Mesothelial cell of epicardium (in vitro differentiated cells): ENCODE measurements around the gene RNF144B. TPM values are rescaled to one million over a fixed set of nuclear protein-coding genes. Genes with fewer than 3 reads are reported as not detected.

ENCODE experiments used
- DNase-seq, 2 experiments: peaks; one replicate each; pipeline ENCODE4 v3.0.0; 2021; ENCODE audit warnings: low spot score in 2 of 2; ENCODE audit not compliant: unreplicated experiment in 2 of 2
- H3K27ac Mint-ChIP-seq: 2 replicates; pipeline ENCODE4 v1.8.0; 2021; ENCODE audit warnings: mixed read lengths
- H3K27me3 Mint-ChIP-seq: 2 replicates; pipeline ENCODE4 v1.8.0; 2021; ENCODE audit warnings: low read depth, mixed read lengths
- H3K36me3 Mint-ChIP-seq: 2 replicates; pipeline ENCODE4 v1.8.0; 2021; ENCODE audit warnings: mixed read lengths
- H3K4me1 Mint-ChIP-seq: 2 replicates; pipeline ENCODE4 v1.8.0; 2021; ENCODE audit warnings: mixed read lengths
- H3K4me3 Mint-ChIP-seq: 2 replicates; pipeline ENCODE4 v1.8.0; 2021; ENCODE audit warnings: mild to moderate bottlenecking, moderate library complexity, mixed read lengths
- H3K9me3 Mint-ChIP-seq: 2 replicates; pipeline ENCODE4 v1.8.0; 2021; ENCODE audit warnings: mixed read lengths
- total RNA-seq: library from RNA; stranded (reverse); gene quantifications from 3 replicates; pipeline ENCODE4 v1.2.1, GENCODE V29; 2021
- TF ChIP-seq, protein P1 (sequence below): fragments of 200-600 bp; sonication (generic); IDR thresholded peaks from one replicate; pipeline ENCODE4 v1.5.0; 2021; ENCODE audit warnings: antibody characterized with exemption; ENCODE audit not compliant: unreplicated experiment

The RNF144B gene
- total RNA-seq, 1 donor from 2014 or later: 5.1 TPM

DNA sequence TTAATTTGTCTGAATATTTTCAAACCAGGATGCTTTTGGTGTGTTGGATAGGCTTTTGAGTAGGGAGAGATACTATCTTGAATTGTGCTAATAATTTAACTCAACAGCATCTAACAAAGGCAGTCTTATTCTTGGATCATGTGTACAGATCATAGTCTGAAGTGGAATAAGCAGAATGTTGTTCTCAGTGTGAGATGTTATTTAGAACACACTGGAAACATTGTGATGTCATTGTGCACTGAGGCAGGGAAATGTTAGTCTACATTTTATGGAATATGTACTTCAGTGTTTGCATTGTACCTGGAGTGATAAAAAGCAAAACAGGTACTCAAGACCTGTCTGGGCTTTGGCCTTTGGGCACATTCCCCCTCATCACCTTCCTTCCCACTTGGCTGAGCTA is 35.0 kb downstream of the RNF144B start:
- H3K4me1 Mint-ChIP-seq: no peaks in the 10 kb centered on the region
- no peaks in the 10 kb centered on the region for H3K36me3 Mint-ChIP-seq
- no peak for DNase-seq
- H3K27ac Mint-ChIP-seq: no peak overlapping the region
- H3K27me3 Mint-ChIP-seq: peaks cover 2% of the 10 kb centered on the region
- TF ChIP-seq, protein P1, sequence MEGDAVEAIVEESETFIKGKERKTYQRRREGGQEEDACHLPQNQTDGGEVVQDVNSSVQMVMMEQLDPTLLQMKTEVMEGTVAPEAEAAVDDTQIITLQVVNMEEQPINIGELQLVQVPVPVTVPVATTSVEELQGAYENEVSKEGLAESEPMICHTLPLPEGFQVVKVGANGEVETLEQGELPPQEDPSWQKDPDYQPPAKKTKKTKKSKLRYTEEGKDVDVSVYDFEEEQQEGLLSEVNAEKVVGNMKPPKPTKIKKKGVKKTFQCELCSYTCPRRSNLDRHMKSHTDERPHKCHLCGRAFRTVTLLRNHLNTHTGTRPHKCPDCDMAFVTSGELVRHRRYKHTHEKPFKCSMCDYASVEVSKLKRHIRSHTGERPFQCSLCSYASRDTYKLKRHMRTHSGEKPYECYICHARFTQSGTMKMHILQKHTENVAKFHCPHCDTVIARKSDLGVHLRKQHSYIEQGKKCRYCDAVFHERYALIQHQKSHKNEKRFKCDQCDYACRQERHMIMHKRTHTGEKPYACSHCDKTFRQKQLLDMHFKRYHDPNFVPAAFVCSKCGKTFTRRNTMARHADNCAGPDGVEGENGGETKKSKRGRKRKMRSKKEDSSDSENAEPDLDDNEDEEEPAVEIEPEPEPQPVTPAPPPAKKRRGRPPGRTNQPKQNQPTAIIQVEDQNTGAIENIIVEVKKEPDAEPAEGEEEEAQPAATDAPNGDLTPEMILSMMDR: no peak
- H3K9me3 Mint-ChIP-seq: peaks cover 8% of the 10 kb centered on the region
- no peak overlapping the region for H3K4me3 Mint-ChIP-seq

DNA sequence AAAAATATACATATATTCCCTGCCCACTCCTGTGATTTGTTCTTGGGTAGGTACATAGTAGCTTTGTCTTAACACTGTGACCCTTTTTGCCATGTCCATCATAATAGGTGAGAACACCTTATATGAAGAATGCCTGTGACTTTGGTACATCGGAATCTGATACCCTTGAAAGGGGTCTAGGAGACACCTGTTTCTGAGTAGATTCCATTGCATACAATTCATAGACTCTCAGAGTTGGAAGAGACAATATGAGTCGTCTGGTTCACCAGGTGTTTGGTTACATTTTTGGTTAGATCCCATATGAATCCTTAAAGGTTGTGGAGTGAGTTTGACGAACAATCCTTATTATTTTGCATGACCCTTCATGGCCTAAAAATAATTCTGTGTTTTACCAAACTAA is 36.3 kb downstream of the RNF144B start:
- TF ChIP-seq, protein P1: no peak
- Mint-ChIP-seq H3K27ac (no peak overlapping the region), H3K27me3 (peaks cover 2% of the 10 kb centered on the region), H3K9me3 (peaks cover under 1% of the 10 kb centered on the region), H3K36me3 (no peaks in the 10 kb centered on the region), H3K4me1 (no peaks in the 10 kb centered on the region), H3K4me3 (no peak overlapping the region)
- no peak for DNase-seq

DNA sequence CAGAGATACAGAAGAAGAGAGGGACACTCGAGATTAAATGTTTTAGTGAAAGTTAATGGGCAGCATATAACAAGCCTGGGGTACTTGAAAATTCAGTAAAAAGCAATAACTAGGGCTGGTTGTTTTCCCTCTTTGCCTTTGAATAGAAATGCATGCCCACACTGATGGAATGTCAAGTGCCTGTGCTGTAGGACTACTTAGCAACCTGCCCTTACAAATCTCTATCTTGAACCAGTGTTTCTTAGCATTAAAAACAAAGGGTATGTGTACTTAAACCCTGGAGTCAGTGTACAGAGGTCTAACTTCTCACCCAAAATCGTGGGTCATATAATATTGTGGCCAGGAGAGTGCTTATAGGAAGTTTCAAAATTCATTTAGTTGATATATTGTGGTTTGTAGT is 37.1 kb downstream of the RNF144B start:
- TF ChIP-seq, protein P1: no peak
- Mint-ChIP-seq H3K9me3 (no peaks in the 10 kb centered on the region), H3K4me3 (no peak overlapping the region), H3K27ac (no peak overlapping the region), H3K36me3 (no peaks in the 10 kb centered on the region), H3K27me3 (peaks cover 2% of the 10 kb centered on the region), H3K4me1 (no peaks in the 10 kb centered on the region)
- DNase-seq: no peak

DNA sequence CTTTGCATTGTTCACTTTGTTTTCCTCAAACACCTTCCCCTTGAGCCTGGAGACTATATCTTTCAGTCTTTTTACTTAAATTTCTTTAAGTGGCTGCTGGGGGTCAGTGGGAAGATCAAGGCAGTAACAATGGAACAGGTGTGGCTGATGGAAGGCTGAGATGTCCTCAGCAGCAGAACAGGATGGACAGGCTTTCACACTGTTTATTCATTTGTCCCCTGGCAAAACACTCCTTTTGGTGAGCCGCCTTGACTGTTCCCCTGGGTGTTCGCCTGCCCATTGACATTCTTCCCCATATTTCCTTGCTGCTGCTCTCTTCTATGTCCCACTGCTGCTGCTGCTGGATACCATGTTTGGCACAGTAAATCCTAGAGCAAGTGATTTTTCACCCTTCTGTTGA is 38.1 kb downstream of the RNF144B start:
- Mint-ChIP-seq H3K27me3 (no peaks in the 10 kb centered on the region), H3K27ac (no peak overlapping the region), H3K36me3 (no peaks in the 10 kb centered on the region), H3K4me1 (no peaks in the 10 kb centered on the region), H3K9me3 (no peaks in the 10 kb centered on the region), H3K4me3 (no peak overlapping the region)
- TF ChIP-seq, protein P1: no peak
- no peak for DNase-seq

DNA sequence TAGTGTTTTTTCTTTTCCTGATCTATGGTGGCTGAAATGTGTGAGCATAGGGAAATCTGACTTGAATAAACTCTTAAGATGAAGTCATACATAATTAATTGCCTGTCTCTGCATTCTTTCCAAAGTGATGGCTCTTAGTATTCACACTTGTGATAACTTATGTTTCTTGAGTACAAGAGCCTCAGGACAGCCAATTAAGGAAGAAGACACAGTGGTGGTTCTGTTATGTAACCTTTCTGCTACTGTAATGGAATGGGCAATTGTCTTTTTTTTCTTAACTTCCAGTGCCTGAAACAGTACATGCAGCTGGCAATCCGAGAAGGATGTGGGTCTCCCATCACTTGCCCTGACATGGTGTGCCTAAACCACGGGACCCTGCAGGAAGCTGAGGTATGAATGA is 40.1 kb downstream of the RNF144B start:
- H3K4me3 Mint-ChIP-seq: no peak overlapping the region
- DNase-seq: no peak
- peaks cover 11% of the 10 kb centered on the region for H3K4me1 Mint-ChIP-seq
- no peak overlapping the region for H3K27ac Mint-ChIP-seq
- TF ChIP-seq, protein P1: no peak
- H3K36me3 Mint-ChIP-seq: no peaks in the 10 kb centered on the region
- no peaks in the 10 kb centered on the region for H3K9me3 Mint-ChIP-seq
- H3K27me3 Mint-ChIP-seq: no peaks in the 10 kb centered on the region

DNA sequence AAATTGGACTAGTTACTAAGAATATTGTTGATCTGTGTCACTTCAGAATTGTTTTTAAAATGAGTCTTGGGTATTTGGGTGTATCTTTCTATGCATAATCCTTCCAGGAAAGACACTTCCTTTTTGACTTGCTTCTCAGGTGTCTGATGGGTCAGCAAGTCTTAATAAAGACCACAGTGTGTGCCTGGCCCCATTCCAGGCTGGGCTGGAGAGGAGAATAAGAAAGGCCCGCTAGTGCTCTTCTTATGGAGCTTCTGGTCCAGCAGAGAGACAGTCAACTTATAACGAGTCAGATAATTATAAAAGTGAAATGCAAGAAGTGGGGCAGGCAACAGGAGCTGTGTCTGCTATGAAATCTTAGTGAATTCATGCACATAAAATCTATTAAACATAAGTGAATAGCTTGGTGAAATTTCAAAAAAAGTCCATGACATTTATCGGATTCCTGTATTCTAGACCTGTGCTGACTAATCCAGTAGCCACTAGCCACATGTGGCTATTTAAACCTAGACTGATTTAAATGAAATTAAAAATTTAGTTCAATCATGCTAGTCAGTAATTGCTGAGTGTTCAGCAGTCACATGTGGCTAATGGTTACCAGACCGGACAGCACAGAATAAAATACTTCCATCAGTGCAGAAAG is 42.6 kb downstream of the RNF144B start:
- Mint-ChIP-seq H3K27me3 (no peaks in the 10 kb centered on the region), H3K4me1 (peaks cover 20% of the 10 kb centered on the region), H3K27ac (no peak overlapping the region), H3K9me3 (no peaks in the 10 kb centered on the region), H3K4me3 (no peak overlapping the region), H3K36me3 (no peaks in the 10 kb centered on the region)
- DNase-seq: no peak
- TF ChIP-seq, protein P1: no peak
